ENCODE measurements around the gene CARMIL1. TPM values are rescaled to one million over a fixed set of nuclear protein-coding genes. Genes with fewer than 3 reads are reported as not detected.

The CARMIL1 gene
- total RNA-seq, 2 donors from 2014 or later, result 28.7 to 31.6 TPM

GRCh38 chr6:25637960-25638434 is 358.8 kb downstream of the CARMIL1 start:
- no peaks in the 10 kb centered on the region for H3K9me3 Mint-ChIP-seq
- Histone ChIP-seq H3K27me3 (ENCODE audit: control insufficient read depth, insufficient read depth, low read length, poor library complexity, severe bottlenecking) (peaks cover 8% of the 10 kb centered on the region), H3K9me3 (ENCODE audit: control insufficient read depth, low read length) (no peaks in the 10 kb centered on the region), H3K27ac (ENCODE audit: low read depth, low read length) (no peak overlapping the region), H3K9ac (ENCODE audit: extremely low read depth, low read length, poor library complexity, severe bottlenecking) (no peak overlapping the region), H3K4me3 (ENCODE audit: low read length) (no peak overlapping the region), H3K4me1 (ENCODE audit: control insufficient read depth, insufficient read depth, low read length) (no peaks in the 10 kb centered on the region), H3K36me3 (ENCODE audit: control insufficient read depth, insufficient read depth, low read length) (no peaks in the 10 kb centered on the region)
- no peak overlapping the region for H3K4me3 Mint-ChIP-seq
- H3K27me3 Mint-ChIP-seq (ENCODE audit: insufficient read depth), result peaks cover 34% of the 10 kb centered on the region
- H3K4me1 Mint-ChIP-seq, result peaks cover 29% of the 10 kb centered on the region
- H3K36me3 Mint-ChIP-seq (ENCODE audit: low read depth), result no peaks in the 10 kb centered on the region
- no peak overlapping the region for H3K27ac Mint-ChIP-seq
- peak; percentile 89 for DNase-seq
- WGBS, 2 experiments (ENCODE audit: insufficient coverage in 1 of 2, insufficient read length in 1 of 2), result 57 to 68% methylated on average over 3 to 4 of the region's 4 CpGs
- peak; percentile 72 for TF ChIP-seq CTCF (conservative IDR thresholded peaks at IDR 0.05)

- Histone ChIP-seq H3K9ac (ENCODE audit: extremely low read depth, low read length, poor library complexity, severe bottlenecking) (no peak overlapping the region), H3K9me3 (ENCODE audit: control insufficient read depth, low read length) (no peaks in the 10 kb centered on the region), H3K4me1 (ENCODE audit: control insufficient read depth, insufficient read depth, low read length) (no peaks in the 10 kb centered on the region), H3K27ac (ENCODE audit: low read depth, low read length) (no peak overlapping the region), H3K27me3 (ENCODE audit: control insufficient read depth, insufficient read depth, low read length, poor library complexity, severe bottlenecking) (peaks cover 10% of the 10 kb centered on the region), H3K36me3 (ENCODE audit: control insufficient read depth, insufficient read depth, low read length) (no peaks in the 10 kb centered on the region), H3K4me3 (ENCODE audit: low read length) (no peak overlapping the region)
- Mint-ChIP-seq H3K27me3 (ENCODE audit: insufficient read depth) (peaks cover 44% of the 10 kb centered on the region), H3K9me3 (no peaks in the 10 kb centered on the region), H3K4me3 (no peak overlapping the region), H3K4me1 (peaks cover 25% of the 10 kb centered on the region), H3K36me3 (ENCODE audit: low read depth) (no peaks in the 10 kb centered on the region), H3K27ac (no peak overlapping the region)
- TF ChIP-seq CTCF (conservative IDR thresholded peaks at IDR 0.05), result no peak
- 95 to 100% methylated on average over 3 to 4 of the region's 4 CpGs for WGBS, 2 experiments (ENCODE audit: insufficient coverage in 1 of 2, insufficient read length in 1 of 2)
- no peak for DNase-seq
Observed at GRCh38 chr6:25639653-25640052, 360.5 kb downstream of the CARMIL1 start.

GRCh38 chr6:25640446-25640845 is 361.3 kb downstream of the CARMIL1 start:
- Histone ChIP-seq H3K4me3 (ENCODE audit: low read length) (no peak overlapping the region), H3K4me1 (ENCODE audit: control insufficient read depth, insufficient read depth, low read length) (no peaks in the 10 kb centered on the region), H3K9ac (ENCODE audit: extremely low read depth, low read length, poor library complexity, severe bottlenecking) (no peak overlapping the region), H3K27ac (ENCODE audit: low read depth, low read length) (no peak overlapping the region), H3K36me3 (ENCODE audit: control insufficient read depth, insufficient read depth, low read length) (no peaks in the 10 kb centered on the region), H3K9me3 (ENCODE audit: control insufficient read depth, low read length) (no peaks in the 10 kb centered on the region), H3K27me3 (ENCODE audit: control insufficient read depth, insufficient read depth, low read length, poor library complexity, severe bottlenecking) (peaks cover 12% of the 10 kb centered on the region)
- Mint-ChIP-seq H3K4me1 (peaks cover 20% of the 10 kb centered on the region), H3K36me3 (ENCODE audit: low read depth) (no peaks in the 10 kb centered on the region), H3K27me3 (ENCODE audit: insufficient read depth) (peaks cover 45% of the 10 kb centered on the region), H3K27ac (no peak overlapping the region), H3K9me3 (no peaks in the 10 kb centered on the region), H3K4me3 (no peak overlapping the region)
- no peak for DNase-seq
- no peak for TF ChIP-seq CTCF (conservative IDR thresholded peaks at IDR 0.05)
- 83 to 100% methylated on average over 2 to 5 of the region's 5 CpGs for WGBS, 2 experiments (ENCODE audit: insufficient coverage in 1 of 2, insufficient read length in 1 of 2)

Measured in endodermal cell (in vitro differentiated cells).